HG03095 (cell line): ENCODE data around the gene TEC.
"Not testable (repeated sequence)": the region's sequence is repeated elsewhere in the genome, so short reads cannot be mapped to it uniquely, and the experiment has no call there.

ENCODE experiments used
- ATAC-seq: cut with Tn5 transposase; IDR thresholded peaks from one replicate; pipeline ENCODE4 v1.9.1; 2021; ENCODE audit warnings: moderate library complexity; ENCODE audit not compliant: unreplicated experiment

The TEC gene

GRCh38 chr4:48169636-48170035 is 100.0 kb downstream of the TEC start:
- ATAC-seq, result no peak

GRCh38 chr4:48167538-48168263 is 101.9 kb downstream of the TEC start:
- ATAC-seq, result no peak

- not testable (repeated sequence) for ATAC-seq
These were observed 105.1 kb downstream of the TEC start for GRCh38 chr4:48164561-48164960.

GRCh38 chr4:48163746-48164145 is 105.9 kb downstream of the TEC start:
- ATAC-seq, result no peak

GRCh38 chr4:48162162-48162561 is 107.5 kb downstream of the TEC start:
- ATAC-seq, result no peak

- ATAC-seq, result no peak
These were observed 112.4 kb downstream of the TEC start for GRCh38 chr4:48157271-48157670.

- no peak for ATAC-seq
These were observed 113.2 kb downstream of the TEC start for GRCh38 chr4:48156423-48156822.

GRCh38 chr4:48153791-48154550 is 115.7 kb downstream of the TEC start:
- no peak for ATAC-seq

- ATAC-seq, result no peak
These were observed 117.4 kb downstream of the TEC start for GRCh38 chr4:48152259-48152658.

GRCh38 chr4:48149827-48150370 is 119.7 kb downstream of the TEC start:
- no peak for ATAC-seq

GRCh38 chr4:48147621-48148020 is 122.0 kb downstream of the TEC start:
- ATAC-seq, result no peak

- ATAC-seq, result no peak
These were observed 128.6 kb downstream of the TEC start for GRCh38 chr4:48141048-48141447.

- ATAC-seq, result no peak
These were observed 129.9 kb downstream of the TEC start for GRCh38 chr4:48139691-48140090.

- ATAC-seq, result peak; percentile 87
These were observed 130.7 kb downstream of the TEC start for GRCh38 chr4:48138936-48139335.

- no peak for ATAC-seq
These were observed 131.1 kb downstream of the TEC start for GRCh38 chr4:48138511-48138910.

- no peak for ATAC-seq
These were observed 131.8 kb downstream of the TEC start for GRCh38 chr4:48137846-48138245.

GRCh38 chr4:48134081-48134480 is 135.6 kb downstream of the TEC start, which contains the start of gene TXK:
Gene TXK, minus strand, starts transcription at chr4:48134250. Its CDS starts 80 bp downstream, at chr4:48134170.
- ATAC-seq, result no peak

- no peak for ATAC-seq
These were observed 136.0 kb downstream of the TEC start for GRCh38 chr4:48133669-48134068.

GRCh38 chr4:48131736-48132135 is 137.9 kb downstream of the TEC start:
- no peak for ATAC-seq

- ATAC-seq, result no peak
These were observed 139.5 kb downstream of the TEC start for GRCh38 chr4:48130100-48130499.

GRCh38 chr4:48129307-48130014 is 140.2 kb downstream of the TEC start:
- no peak for ATAC-seq
